ENCODE results near the gene TGFBR3.
A peak's percentile ranks its signal among the peaks of the same experiment; 100 is the strongest.

Gene TGFBR3

GRCh38 chr1:91781371-91781825 is 104.6 kb downstream of the TGFBR3 start:
- Mint-ChIP-seq H3K4me3 (no peak overlapping the region), H3K27me3 (ENCODE audit: low read depth, poor library complexity) (peaks cover 3% of the 10 kb centered on the region), H3K36me3 (ENCODE audit: low read depth) (peaks cover 4% of the 10 kb centered on the region), H3K9me3 (peaks cover 5% of the 10 kb centered on the region), H3K27ac (no peak overlapping the region), H3K4me1 (peaks cover 52% of the 10 kb centered on the region)
- no peak for DNase-seq
- TF ChIP-seq CTCF (IDR thresholded peaks at IDR 0.05), result no peak

- H3K36me3 Mint-ChIP-seq (ENCODE audit: low read depth), result no peaks in the 10 kb centered on the region
- H3K4me1 Mint-ChIP-seq, result peaks cover 52% of the 10 kb centered on the region
- DNase-seq, result no peak
- TF ChIP-seq CTCF (IDR thresholded peaks at IDR 0.05), result no peak
- no peak overlapping the region for H3K27ac Mint-ChIP-seq
- H3K4me3 Mint-ChIP-seq, result no peak overlapping the region
- H3K27me3 Mint-ChIP-seq (ENCODE audit: low read depth, poor library complexity), result peaks cover 3% of the 10 kb centered on the region
- H3K9me3 Mint-ChIP-seq, result peaks cover 5% of the 10 kb centered on the region
Observed at GRCh38 chr1:91779548-91780021, 106.4 kb downstream of the TGFBR3 start.

- H3K27me3 Mint-ChIP-seq (ENCODE audit: low read depth, poor library complexity), result peaks cover 3% of the 10 kb centered on the region
- no peak overlapping the region for H3K4me3 Mint-ChIP-seq
- H3K4me1 Mint-ChIP-seq, result peaks cover 52% of the 10 kb centered on the region
- no peak for TF ChIP-seq CTCF (IDR thresholded peaks at IDR 0.05)
- no peak for DNase-seq
- H3K36me3 Mint-ChIP-seq (ENCODE audit: low read depth), result no peaks in the 10 kb centered on the region
- H3K9me3 Mint-ChIP-seq, result peaks cover 5% of the 10 kb centered on the region
- no peak overlapping the region for H3K27ac Mint-ChIP-seq
Observed at GRCh38 chr1:91778964-91779363, 107.0 kb downstream of the TGFBR3 start.

GRCh38 chr1:91777630-91778300 is 108.2 kb downstream of the TGFBR3 start:
- H3K4me1 Mint-ChIP-seq, result peaks cover 43% of the 10 kb centered on the region
- H3K36me3 Mint-ChIP-seq (ENCODE audit: low read depth), result no peaks in the 10 kb centered on the region
- TF ChIP-seq CTCF (IDR thresholded peaks at IDR 0.05), result no peak
- H3K4me3 Mint-ChIP-seq, result no peak overlapping the region
- H3K9me3 Mint-ChIP-seq, result no peaks in the 10 kb centered on the region
- peaks cover 3% of the 10 kb centered on the region for H3K27me3 Mint-ChIP-seq (ENCODE audit: low read depth, poor library complexity)
- H3K27ac Mint-ChIP-seq, result no peak overlapping the region
- no peak for DNase-seq

- TF ChIP-seq CTCF (IDR thresholded peaks at IDR 0.05), result no peak
- no peak for DNase-seq
- Mint-ChIP-seq H3K4me1 (peaks cover 42% of the 10 kb centered on the region), H3K27me3 (ENCODE audit: low read depth, poor library complexity) (peaks cover 3% of the 10 kb centered on the region), H3K36me3 (ENCODE audit: low read depth) (no peaks in the 10 kb centered on the region), H3K27ac (peak overlapping the region; percentile 60), H3K9me3 (no peaks in the 10 kb centered on the region), H3K4me3 (no peak overlapping the region)
Observed at GRCh38 chr1:91777196-91777595, 108.8 kb downstream of the TGFBR3 start.
